Pancreas (tissue), 10 donors: Measurements from ENCODE around the gene RASGRF1. TPM values are rescaled to one million over a fixed set of nuclear protein-coding genes. Genes with fewer than 3 reads are reported as not detected.

Source experiments
- ATAC-seq, 4 donors: fragments of 200-7000 bp; cut with Tn5 transposase; one replicate each; pipeline versions ENCODE4 v1.8.0 to v1.9.1; 2020; ENCODE audit warnings: mild to moderate bottlenecking in 4 of 4, moderate library complexity in 4 of 4
- DNase-seq, 6 donors: peaks; one replicate each; pipeline ENCODE4 v3.0.0-alpha.2; 2020
- FAIRE-seq: peaks from 2 replicates; lab custom pipeline; 2012; peaks lifted over from hg19 to GRCh38; lab: Jason Lieb, UNC
- H3K27ac ChIP-seq, 4 donors: fragments of 200-600 bp; sonication (generic); 1 replicate in 3 of 4; 2 replicates in 1 of 4; pipeline versions ENCODE4 v1.5.0 to v1.8.0; 2020
- H3K27me3 ChIP-seq, 4 donors: fragments of 200-600 bp; one replicate each; pipeline ENCODE4 v1.8.0; 2021
- H3K36me3 ChIP-seq, 3 donors: fragments of 200-600 bp; sonication (generic) in 1 of 3; one replicate each; pipeline versions ENCODE4 v1.5.0 to v1.8.0; 2020 to 2021
- H3K4me1 ChIP-seq, 3 donors: fragments of 200-600 bp; one replicate each; pipeline ENCODE4 v1.8.0; 2021
- H3K4me3 ChIP-seq, 4 donors: fragments of 200-600 bp; sonication (generic) in 2 of 4; one replicate each; pipeline versions ENCODE4 v1.5.0 to v1.8.0; 2020 to 2021
- H3K9me3 ChIP-seq, 4 donors: fragments of 200-600 bp; one replicate each; pipeline ENCODE4 v1.8.0; 2021
- WGBS, 2 donors: extraction: QIAGEN DNeasy Blood & Tissue Kit; methylation state at CpG; one replicate each; pipeline ENCODE4 v1.1.7; 2013; 5-methylcytosine and 5-hydroxymethylcytosine counted together
- intact Hi-C, 3 donors: fragments of 100-400 bp; cut with DNase I; formaldehyde crosslinking; loops; one replicate each; pipeline versions ENCODE4 v1.11.1 to v1.14.2; 2022
- polyA plus RNA-seq, 2 donors: library from polyadenylated mRNA; stranded (reverse); fragments of 200-250 nt; gene quantifications; one replicate each; pipeline ENCODE4 v1.2.3, GENCODE V29; 2013
- total RNA-seq, 6 donors: library from RNA; stranded (reverse); fragmentation: NEBNext Ultra II Directional in 4 of 6; extraction: Animal tissue kit (Norgen Biotek cat#: 25700) in 4 of 6; gene quantifications; one replicate each; pipeline versions ENCODE4 v1.2.1 to v1.2.4, GENCODE V29; 2021 to 2023
- TF ChIP-seq, protein P1 (sequence below), 4 donors: fragments of 200-600 bp; sonication (generic) in 3 of 4; IDR thresholded peaks; one replicate each; pipeline versions ENCODE4 v1.5.0 to v1.8.0; 2021; ENCODE audit warnings: antibody characterized with exemption in 4 of 4
- donor health status: healthy with polysubstance abuse.
- donor health status: DM: no; HTN: no; CAD: no; lungs with moderate emphysema.
- donor health status: DM: no; HTN: no; CAD: no.
- donor health status: control.
- donor health status: control.
- donor health status: Bipolar disorder and iron deficiency.
- donor health status: DM: yes; HTN: yes; CAD: no.
- donor health status: DM: no; HTN: no; CAD: no.
- donor health status: DM: no; HTN: no; CAD: no.
- donor health status: DM: yes; HTN: yes; CAD: no.

RASGRF1 gene
- total and polyA plus RNA-seq, 8 donors = 0.35 to 8.4 (median 2.1) TPM

- no peak for FAIRE-seq
- peaks cover 0 to 8% (median 0%) of the 10 kb centered on the region in 3 donors for H3K36me3 ChIP-seq
- intact Hi-C loops = loop anchor here in 1 of 3 donors (10.0 kb wide), 1 partner anchor 51 kb away; no protein-coding TSS in a partner anchor
Measured at GRCh38 chr15:78933187-78933822, 157.3 kb downstream of the RASGRF1 start.

GRCh38 chr15:78932258-78932808 lies 158.2 kb downstream of the RASGRF1 start:
- no peak for ATAC-seq
- intact Hi-C loops = loop anchor here in 1 of 3 donors (10.0 kb wide), 1 partner anchor 52 kb away; no protein-coding TSS in a partner anchor

More at GRCh38 chr15:78933187-78933822, 157.3 kb downstream of the RASGRF1 start:
- Histone ChIP-seq H3K9me3 (no peaks in the 10 kb centered on the region), H3K27ac (no peak overlapping the region), H3K4me3 (no peak overlapping the region), H3K27me3 (no peaks in the 10 kb centered on the region), H3K4me1 (no peaks in the 10 kb centered on the region)
- no peak for DNase-seq
- WGBS, 2 donors = 83 to 88% methylated on average over 12 of the region's 12 CpGs
- no peak for ATAC-seq
- TF ChIP-seq, protein P1, sequence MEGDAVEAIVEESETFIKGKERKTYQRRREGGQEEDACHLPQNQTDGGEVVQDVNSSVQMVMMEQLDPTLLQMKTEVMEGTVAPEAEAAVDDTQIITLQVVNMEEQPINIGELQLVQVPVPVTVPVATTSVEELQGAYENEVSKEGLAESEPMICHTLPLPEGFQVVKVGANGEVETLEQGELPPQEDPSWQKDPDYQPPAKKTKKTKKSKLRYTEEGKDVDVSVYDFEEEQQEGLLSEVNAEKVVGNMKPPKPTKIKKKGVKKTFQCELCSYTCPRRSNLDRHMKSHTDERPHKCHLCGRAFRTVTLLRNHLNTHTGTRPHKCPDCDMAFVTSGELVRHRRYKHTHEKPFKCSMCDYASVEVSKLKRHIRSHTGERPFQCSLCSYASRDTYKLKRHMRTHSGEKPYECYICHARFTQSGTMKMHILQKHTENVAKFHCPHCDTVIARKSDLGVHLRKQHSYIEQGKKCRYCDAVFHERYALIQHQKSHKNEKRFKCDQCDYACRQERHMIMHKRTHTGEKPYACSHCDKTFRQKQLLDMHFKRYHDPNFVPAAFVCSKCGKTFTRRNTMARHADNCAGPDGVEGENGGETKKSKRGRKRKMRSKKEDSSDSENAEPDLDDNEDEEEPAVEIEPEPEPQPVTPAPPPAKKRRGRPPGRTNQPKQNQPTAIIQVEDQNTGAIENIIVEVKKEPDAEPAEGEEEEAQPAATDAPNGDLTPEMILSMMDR (IDR thresholded peaks at IDR 0.05) = no peak

DNA sequence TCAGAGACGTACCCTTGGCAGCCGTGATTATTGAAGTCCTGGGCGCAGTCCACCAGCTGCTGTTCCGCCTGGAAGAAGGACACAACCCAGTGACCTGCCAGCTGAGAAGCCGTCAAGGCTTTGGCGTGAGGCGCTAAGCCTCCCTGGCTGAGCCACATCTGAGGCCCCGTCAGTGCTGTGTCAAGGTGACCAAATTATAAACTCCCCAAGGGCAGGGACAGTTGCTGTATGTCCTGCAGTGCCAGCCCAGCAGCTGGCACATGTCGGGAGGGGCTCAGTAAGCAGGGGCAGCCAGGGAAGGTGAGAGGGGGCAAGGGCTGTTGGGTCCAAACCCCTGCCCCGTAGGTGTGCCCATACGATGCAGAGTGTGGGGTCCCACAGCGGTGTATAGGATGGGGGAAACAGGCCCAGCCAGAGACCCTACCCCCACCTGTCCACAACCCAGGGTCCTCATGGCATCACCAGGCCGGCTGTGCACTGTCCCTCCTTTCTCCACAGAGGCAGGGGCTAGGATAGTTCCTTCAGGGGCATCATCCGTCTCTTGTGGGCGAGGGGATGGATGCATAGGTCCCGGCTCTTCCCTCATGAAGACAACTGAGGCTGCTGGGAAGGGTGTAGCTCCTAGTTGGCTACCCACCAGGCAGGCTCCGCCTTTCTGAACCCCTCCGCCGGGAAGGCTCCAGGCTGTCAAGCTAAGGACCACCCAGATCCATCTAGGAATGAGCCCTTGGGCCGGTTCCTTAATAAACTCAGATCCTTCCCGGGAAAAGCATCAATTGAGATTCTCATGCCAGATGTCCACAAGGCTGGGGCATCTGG lies 158.9 kb downstream of the RASGRF1 start:
- Histone ChIP-seq H3K4me3 (no peak overlapping the region), H3K9me3 (no peaks in the 10 kb centered on the region), H3K36me3 (peaks cover 0 to 11% (median 0%) of the 10 kb centered on the region in 3 donors), H3K4me1 (no peaks in the 10 kb centered on the region), H3K27me3 (no peaks in the 10 kb centered on the region), H3K27ac (no peak overlapping the region)
- WGBS, 2 donors = 89 to 92% methylated on average over 21 of the region's 21 CpGs
- FAIRE-seq (no peak), ATAC-seq (peak in 2 of 4 donors; percentile 3 to 18), DNase-seq (no peak)
- TF ChIP-seq, protein P1 (IDR thresholded peaks at IDR 0.05) = no peak
- intact Hi-C loops = loop anchor here in 1 of 3 donors (10.0 kb wide), 1 partner anchor 53 kb away; no protein-coding TSS in a partner anchor

More at GRCh38 chr15:78932258-78932808, 158.2 kb downstream of the RASGRF1 start:
- Histone ChIP-seq H3K27me3 (no peaks in the 10 kb centered on the region), H3K36me3 (peaks cover 0 to 8% (median 0%) of the 10 kb centered on the region in 3 donors), H3K4me3 (no peak overlapping the region), H3K4me1 (no peaks in the 10 kb centered on the region), H3K27ac (no peak overlapping the region), H3K9me3 (no peaks in the 10 kb centered on the region)
- 84 to 87% methylated on average over 13 of the region's 13 CpGs for WGBS, 2 donors
- DNase-seq = no peak
- FAIRE-seq = no peak
- TF ChIP-seq, protein P1 (IDR thresholded peaks at IDR 0.05) = no peak

DNA sequence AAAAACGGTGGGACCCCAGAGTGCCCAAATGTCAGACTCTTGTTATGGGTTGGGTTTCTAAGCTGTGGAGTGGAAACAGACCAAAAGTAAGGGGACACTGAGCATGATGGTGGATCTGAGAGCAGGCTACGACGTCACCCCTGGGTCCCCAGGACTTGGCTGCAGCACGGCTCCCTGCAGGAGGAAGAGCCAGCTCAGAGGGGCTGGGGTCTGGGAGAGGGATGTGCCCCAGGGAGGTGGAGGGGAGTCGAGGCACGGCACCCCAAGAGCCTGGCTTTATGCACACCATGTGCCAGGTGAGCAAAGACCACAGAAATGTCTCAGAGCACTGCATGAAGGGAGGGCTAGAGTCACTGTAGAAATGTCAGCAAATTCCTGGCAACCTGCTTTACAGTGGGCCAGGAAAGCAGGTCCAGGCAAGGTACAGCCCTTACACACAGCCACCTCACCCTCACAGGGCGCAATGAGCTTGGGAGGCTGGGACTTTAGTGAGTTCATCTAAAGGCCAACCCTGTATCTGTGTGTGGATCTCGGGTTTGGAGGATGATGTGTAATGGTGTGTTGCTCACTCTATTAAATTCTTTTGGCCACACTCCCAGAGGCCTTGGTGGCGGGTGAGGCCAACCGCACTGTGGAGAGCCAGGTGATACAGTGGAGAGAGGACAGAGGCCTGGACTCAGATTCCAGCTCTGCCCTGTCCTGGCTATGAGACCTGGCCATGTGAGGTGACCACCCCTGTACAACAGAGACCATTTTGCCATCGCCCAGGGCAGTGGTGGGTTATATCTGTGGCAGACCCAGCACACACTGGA lies 159.8 kb downstream of the RASGRF1 start:
- intact Hi-C loops = loop anchor here in 1 of 3 donors (10.0 kb wide), 1 partner anchor 54 kb away; no protein-coding TSS in a partner anchor
- FAIRE-seq (no peak), DNase-seq (no peak), ATAC-seq (peak; percentile 31 to 62 (median 56))
- Histone ChIP-seq H3K36me3 (peaks cover 0 to 11% (median 0%) of the 10 kb centered on the region in 3 donors), H3K27ac (no peak overlapping the region), H3K4me3 (no peak overlapping the region), H3K27me3 (no peaks in the 10 kb centered on the region), H3K9me3 (no peaks in the 10 kb centered on the region), H3K4me1 (no peaks in the 10 kb centered on the region)
- TF ChIP-seq, protein P1 (IDR thresholded peaks at IDR 0.05) = no peak
- WGBS, 2 donors = 75 to 76% methylated on average over 11 of the region's 11 CpGs
